ENCODE results near the gene PTPRR.

Gene PTPRR

DNA sequence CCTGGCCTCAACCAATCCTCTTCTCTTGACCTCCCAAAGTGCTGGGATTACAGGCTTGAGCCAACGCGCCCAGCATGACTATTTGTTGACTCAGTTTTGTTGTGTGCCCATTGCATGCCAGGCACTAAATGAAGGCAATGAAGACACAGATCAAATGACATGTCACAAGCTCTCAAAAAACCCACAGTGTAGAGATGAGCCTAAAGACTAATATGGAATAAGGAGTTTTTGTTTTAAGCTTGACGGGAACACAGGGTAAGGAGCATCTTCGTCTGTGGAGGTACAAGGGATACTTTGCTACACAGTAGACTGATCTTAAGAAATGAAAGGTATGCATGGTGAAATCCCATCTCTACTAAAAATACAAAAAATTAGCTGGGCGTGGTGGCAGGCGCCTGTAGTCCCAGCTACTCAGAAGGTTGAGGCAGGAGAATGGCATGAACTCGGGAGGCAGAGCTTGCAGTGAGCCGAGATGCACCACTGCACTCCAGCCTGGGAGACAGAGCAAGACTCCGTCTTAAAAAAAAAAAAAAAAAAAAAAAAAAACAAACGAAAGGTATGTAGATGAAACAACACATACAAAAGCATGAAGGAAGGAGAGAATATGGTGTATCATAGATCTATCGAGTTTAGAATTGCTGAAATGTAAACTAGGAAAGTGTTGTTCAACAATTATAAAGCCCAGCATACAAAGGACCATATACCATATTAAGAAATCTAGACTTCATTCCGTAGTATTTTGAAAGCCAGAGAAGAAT is 161.2 kb downstream of the PTPRR start:
- TF ChIP-seq, protein P1, sequence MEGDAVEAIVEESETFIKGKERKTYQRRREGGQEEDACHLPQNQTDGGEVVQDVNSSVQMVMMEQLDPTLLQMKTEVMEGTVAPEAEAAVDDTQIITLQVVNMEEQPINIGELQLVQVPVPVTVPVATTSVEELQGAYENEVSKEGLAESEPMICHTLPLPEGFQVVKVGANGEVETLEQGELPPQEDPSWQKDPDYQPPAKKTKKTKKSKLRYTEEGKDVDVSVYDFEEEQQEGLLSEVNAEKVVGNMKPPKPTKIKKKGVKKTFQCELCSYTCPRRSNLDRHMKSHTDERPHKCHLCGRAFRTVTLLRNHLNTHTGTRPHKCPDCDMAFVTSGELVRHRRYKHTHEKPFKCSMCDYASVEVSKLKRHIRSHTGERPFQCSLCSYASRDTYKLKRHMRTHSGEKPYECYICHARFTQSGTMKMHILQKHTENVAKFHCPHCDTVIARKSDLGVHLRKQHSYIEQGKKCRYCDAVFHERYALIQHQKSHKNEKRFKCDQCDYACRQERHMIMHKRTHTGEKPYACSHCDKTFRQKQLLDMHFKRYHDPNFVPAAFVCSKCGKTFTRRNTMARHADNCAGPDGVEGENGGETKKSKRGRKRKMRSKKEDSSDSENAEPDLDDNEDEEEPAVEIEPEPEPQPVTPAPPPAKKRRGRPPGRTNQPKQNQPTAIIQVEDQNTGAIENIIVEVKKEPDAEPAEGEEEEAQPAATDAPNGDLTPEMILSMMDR (IDR thresholded peaks at IDR 0.05; ENCODE audit: insufficient read depth, low read length, missing control alignments): no peak
- ChIA-PET POLR2A (no interaction called here), CTCF (interaction anchor here (1.1 kb wide), 1 partner anchor 27 kb away, joined by 4 read pairs; no protein-coding TSS in a partner anchor)
- H3K4me3 ChIP-seq (ENCODE audit: low read depth, low read length): no peak overlapping the region
- no peak for DNase-seq (ENCODE audit: low read depth, low spot score)

DNA sequence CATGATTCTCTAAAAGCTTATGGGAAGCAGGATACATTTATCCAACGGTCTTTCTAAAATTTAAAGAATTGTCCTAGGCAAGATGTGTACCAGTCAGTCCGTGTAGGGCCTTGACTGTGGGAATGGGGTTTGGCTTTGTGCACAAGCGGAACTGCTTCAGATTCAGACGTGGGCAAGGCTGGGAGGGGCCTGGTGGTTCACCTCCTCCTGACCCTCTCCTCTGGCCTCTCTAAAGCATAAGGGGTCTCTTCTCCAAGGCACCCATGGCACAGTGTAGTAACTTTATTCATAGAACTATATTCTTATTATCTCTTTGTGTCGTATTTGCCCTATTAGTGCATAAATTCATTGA is 162.1 kb downstream of the PTPRR start:
- ChIA-PET POLR2A (no interaction called here), CTCF (interaction anchor here (0.8 to 1.1 kb wide), 2 partner anchors 15 to 26 kb away, joined by 3 to 4 read pairs; no protein-coding TSS in a partner anchor)
- no peak overlapping the region for H3K4me3 ChIP-seq (ENCODE audit: low read depth, low read length)
- no peak for DNase-seq (ENCODE audit: low read depth, low spot score)
- TF ChIP-seq, protein P1 (IDR thresholded peaks at IDR 0.05; ENCODE audit: insufficient read depth, low read length, missing control alignments): no peak

DNA sequence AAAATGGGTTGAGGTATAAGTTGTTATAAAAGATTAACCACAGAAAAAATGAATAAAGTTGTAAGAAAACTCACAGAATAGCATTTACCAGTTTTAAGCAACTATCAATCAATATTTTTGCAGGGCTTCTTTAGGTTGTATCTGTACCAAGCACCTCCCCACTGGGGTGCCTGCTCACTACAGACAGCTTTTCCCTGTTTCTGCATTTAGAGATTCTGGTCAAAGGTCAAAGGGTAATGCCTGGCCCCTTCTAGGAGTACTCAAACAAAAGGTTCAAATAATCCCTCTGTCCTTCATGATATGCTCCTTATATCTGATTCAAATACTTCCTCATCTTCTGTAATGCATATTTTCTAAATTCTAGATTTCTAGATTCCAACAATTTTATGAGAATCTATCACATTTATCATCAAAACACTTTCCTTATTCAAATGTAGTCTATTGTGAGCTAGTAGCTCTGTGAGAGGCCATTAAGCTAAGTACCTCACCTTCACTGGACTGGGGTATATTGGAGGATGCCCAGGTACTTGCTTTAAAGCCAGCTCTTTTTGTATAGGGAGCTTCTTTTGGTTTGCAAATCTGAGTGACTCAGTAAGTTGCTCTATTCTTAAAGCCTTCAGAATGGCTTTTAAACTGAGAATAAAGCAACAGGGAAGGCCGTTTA is 162.6 kb downstream of the PTPRR start:
- H3K4me3 ChIP-seq (ENCODE audit: low read depth, low read length): no peak overlapping the region
- no peak for DNase-seq (ENCODE audit: low read depth, low spot score)
- CTCF ChIA-PET: interaction anchor here (0.8 kb wide), 1 partner anchor 16 kb away, joined by 3 read pairs; no protein-coding TSS in a partner anchor
- TF ChIP-seq, protein P1 (IDR thresholded peaks at IDR 0.05; ENCODE audit: insufficient read depth, low read length, missing control alignments): no peak
- POLR2A ChIA-PET: no interaction called here

DNA sequence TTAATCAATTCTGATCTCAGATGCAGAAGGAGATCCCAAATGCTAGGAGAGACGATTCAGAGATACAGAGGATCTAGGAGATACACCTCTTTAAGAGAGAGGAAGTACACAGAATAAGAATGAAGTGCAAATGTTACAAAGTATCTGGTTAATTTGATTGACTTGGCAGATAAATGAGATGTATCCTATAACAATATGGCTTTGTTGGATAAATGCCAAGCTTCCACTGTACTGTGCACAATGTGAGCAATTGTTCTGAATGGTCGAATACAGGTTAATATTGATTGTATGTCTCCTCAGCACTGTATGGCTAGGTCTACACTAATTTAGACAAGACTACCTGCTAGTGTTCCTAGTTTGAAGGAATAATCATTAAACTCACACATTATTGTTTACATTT is 163.7 kb downstream of the PTPRR start:
- no peak overlapping the region for H3K4me3 ChIP-seq (ENCODE audit: low read depth, low read length)
- ChIA-PET POLR2A (no interaction called here), CTCF (interaction anchor here (1.0 to 1.6 kb wide), 5 partner anchors 9 to 93 kb away, joined by 3 to 6 read pairs (median 4); no protein-coding TSS in a partner anchor)
- TF ChIP-seq, protein P1 (IDR thresholded peaks at IDR 0.05; ENCODE audit: insufficient read depth, low read length, missing control alignments): no peak
- DNase-seq (ENCODE audit: low read depth, low spot score): no peak

DNA sequence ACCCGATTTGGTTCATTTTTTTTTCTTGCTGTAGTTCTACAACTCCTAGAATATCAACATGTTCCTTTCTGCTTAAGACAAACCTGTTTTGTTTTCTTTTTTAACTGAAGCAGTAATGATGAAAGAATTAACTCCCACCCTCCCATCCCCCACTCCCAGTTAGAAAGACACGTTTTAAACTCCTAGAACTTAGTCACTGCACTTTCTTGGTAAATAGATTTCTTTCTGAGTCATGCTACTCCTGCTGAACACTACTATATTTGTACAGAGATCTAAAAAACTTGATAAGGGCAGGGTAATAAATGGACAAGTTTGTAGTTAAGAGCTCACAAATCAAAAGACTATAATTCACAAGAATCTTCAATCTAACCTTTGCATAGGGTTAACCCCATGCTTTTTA is 164.4 kb downstream of the PTPRR start:
- TF ChIP-seq, protein P1 (IDR thresholded peaks at IDR 0.05; ENCODE audit: insufficient read depth, low read length, missing control alignments): no peak
- peak; percentile 29 for DNase-seq (ENCODE audit: low read depth, low spot score)
- H3K4me3 ChIP-seq (ENCODE audit: low read depth, low read length): no peak overlapping the region
- CTCF ChIA-PET: interaction anchor here (1.0 to 1.6 kb wide), 5 partner anchors 8 to 94 kb away, joined by 3 to 6 read pairs (median 4); no protein-coding TSS in a partner anchor
- POLR2A ChIA-PET: no interaction called here

DNA sequence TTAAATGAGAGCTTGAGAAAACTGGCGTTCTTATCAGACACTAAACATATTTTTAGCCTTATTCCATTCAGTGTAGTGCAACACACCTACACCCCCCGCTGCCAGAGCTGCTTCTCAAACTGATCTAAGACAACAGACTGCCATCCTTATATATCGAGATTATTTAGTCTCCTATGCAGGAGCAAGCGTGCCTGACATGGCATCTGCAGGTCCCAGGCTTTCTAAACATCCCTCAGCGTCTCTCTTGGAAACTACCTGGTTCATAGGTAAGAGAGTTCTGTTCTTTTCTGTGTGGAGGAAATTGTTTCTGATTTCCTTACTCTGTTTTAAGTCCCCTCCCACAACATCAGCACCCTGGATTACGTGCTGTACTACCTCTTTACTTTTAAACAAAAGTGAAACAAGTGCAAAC is 166.2 kb downstream of the PTPRR start:
- no peak for DNase-seq (ENCODE audit: low read depth, low spot score)
- TF ChIP-seq, protein P1 (IDR thresholded peaks at IDR 0.05; ENCODE audit: insufficient read depth, low read length, missing control alignments): no peak
- ChIA-PET CTCF (interaction anchor here (2.3 kb wide), 1 partner anchor 21 kb away, joined by 8 read pairs; no protein-coding TSS in a partner anchor), POLR2A (no interaction called here)
- no peak overlapping the region for H3K4me3 ChIP-seq (ENCODE audit: low read depth, low read length)
